ENCODE results near the gene GCK. TPM values are rescaled to one million over a fixed set of nuclear protein-coding genes. Genes with fewer than 3 reads are reported as not detected.

GCK gene
- total and polyA plus RNA-seq, 2 experiments from 2014 or later: 1.7 to 2.5 TPM

DNA sequence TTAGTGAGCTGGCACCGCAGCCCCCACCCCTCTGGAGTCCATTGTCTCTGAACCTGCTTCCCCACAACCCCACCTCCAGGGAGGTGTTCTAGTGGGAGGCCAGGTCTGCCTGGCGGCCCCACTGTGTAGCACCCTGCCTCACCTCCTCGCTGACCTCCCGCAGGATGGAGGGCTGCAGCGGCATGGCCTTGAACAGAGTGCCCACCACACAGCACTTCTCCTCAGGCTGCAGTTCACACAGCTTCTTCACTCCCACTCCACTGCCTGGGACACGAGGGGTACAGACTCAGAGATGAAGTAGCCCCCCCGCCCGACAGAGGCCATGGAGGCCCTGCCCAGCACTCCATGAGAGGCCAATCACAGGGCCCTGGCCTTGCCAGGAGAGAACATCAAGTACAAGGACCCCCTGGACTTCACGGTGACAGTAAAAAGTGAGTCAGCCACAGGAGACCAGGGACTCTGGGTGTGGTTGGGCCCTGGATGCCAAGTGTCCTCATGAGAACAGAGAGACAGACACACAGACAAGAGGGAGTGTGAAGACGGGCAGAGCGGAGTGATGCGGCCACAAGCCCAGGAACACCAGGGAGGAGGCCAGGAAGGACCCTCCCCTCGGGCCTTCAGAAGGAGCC lies 71.3 kb downstream of the GCK start:
- DNase-seq (ENCODE audit: low spot score): no peak
- H3K9me3 ChIP-seq (ENCODE audit: low read depth): no peaks in the 10 kb centered on the region
- H3K4me2 ChIP-seq: no peak overlapping the region
- H3K9me2 ChIP-seq (replicated peaks; ENCODE audit: insufficient read depth): no peaks in the 10 kb centered on the region
- no peaks in the 10 kb centered on the region for H4K20me1 ChIP-seq (ENCODE audit: insufficient read depth, poor library complexity, severe bottlenecking)
- peaks cover 33% of the 10 kb centered on the region for H3K79me2 ChIP-seq
- no peaks in the 10 kb centered on the region for H3K36me3 ChIP-seq (replicated peaks; ENCODE audit: insufficient read depth, low read depth)
- no peaks in the 10 kb centered on the region for H3K27me3 ChIP-seq
- no peak overlapping the region for H2AFZ ChIP-seq
- H3K27ac ChIP-seq: no peak overlapping the region
- TF ChIP-seq EZH2phosphoT487 (IDR thresholded peaks at IDR 0.05; ENCODE audit: low read depth, severe bottlenecking, unreplicated experiment) (no peak), EZH2 (IDR thresholded peaks at IDR 0.05; ENCODE audit: borderline replicate concordance) (no peak)
- TF ChIP-seq, protein P1, sequence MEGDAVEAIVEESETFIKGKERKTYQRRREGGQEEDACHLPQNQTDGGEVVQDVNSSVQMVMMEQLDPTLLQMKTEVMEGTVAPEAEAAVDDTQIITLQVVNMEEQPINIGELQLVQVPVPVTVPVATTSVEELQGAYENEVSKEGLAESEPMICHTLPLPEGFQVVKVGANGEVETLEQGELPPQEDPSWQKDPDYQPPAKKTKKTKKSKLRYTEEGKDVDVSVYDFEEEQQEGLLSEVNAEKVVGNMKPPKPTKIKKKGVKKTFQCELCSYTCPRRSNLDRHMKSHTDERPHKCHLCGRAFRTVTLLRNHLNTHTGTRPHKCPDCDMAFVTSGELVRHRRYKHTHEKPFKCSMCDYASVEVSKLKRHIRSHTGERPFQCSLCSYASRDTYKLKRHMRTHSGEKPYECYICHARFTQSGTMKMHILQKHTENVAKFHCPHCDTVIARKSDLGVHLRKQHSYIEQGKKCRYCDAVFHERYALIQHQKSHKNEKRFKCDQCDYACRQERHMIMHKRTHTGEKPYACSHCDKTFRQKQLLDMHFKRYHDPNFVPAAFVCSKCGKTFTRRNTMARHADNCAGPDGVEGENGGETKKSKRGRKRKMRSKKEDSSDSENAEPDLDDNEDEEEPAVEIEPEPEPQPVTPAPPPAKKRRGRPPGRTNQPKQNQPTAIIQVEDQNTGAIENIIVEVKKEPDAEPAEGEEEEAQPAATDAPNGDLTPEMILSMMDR (IDR thresholded peaks at IDR 0.05; ENCODE audit: poor library complexity): no peak
- H3K4me3 ChIP-seq: no peak overlapping the region
- WGBS (ENCODE audit: low lambda C conversion rate, missing lambda C conversion rate): 91% methylated on average over 13 of the region's 13 CpGs
- peaks cover 10% of the 10 kb centered on the region for H3K4me1 ChIP-seq (ENCODE audit: insufficient read depth)

DNA sequence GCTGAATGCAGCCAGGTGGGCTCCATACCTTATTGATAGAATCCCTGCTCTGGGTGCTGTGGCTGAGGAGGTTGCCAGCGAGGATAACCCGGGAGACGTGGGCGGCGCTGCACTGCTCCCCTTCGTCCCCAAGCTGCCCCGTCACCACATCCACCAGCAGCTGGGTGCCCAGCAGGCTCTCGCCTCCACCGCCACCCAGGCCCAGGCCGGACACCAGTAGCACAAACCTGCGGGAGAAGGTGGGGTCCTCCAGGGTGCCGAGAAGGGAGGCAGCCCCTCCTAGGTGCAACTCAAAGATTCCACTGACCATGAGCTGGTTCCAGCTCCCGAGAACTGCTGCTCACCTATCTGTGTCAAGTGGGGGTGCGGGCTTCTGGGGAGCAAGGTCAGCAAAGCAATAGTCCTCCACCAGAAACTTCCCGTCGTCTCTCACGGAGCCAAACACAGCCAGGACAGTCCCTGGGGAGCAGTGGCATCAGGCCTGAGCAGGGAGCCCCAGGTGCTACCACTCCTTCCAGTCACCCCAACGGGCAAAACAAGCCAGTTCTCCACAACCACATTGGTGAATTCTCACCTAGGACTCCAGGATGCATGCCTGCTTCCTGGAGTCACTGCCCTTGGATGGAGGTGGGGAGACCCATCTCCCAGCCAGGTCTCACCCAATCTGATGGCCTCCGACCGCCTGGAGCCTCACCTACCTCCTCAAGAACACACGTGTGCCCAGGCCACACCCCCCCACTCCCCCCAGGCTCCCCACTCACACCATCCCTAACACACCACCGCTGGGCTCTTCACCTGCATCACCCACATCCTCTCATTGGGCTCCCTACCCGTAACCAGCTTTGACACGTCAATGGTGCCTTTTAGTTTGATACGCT lies 72.2 kb downstream of the GCK start:
- Histone ChIP-seq H3K79me2 (peaks cover 25% of the 10 kb centered on the region), H3K4me2 (no peak overlapping the region), H3K9me2 (replicated peaks; ENCODE audit: insufficient read depth) (no peaks in the 10 kb centered on the region), H3K27ac (no peak overlapping the region), H2AFZ (no peak overlapping the region), H3K4me3 (no peak overlapping the region), H3K27me3 (no peaks in the 10 kb centered on the region), H3K36me3 (replicated peaks; ENCODE audit: insufficient read depth, low read depth) (no peaks in the 10 kb centered on the region), H4K20me1 (ENCODE audit: insufficient read depth, poor library complexity, severe bottlenecking) (no peaks in the 10 kb centered on the region), H3K9me3 (ENCODE audit: low read depth) (no peaks in the 10 kb centered on the region), H3K4me1 (ENCODE audit: insufficient read depth) (peaks cover 2% of the 10 kb centered on the region)
- no peak for DNase-seq (ENCODE audit: low spot score)
- TF ChIP-seq, protein P1 (IDR thresholded peaks at IDR 0.05; ENCODE audit: poor library complexity): no peak
- TF ChIP-seq EZH2phosphoT487 (IDR thresholded peaks at IDR 0.05; ENCODE audit: low read depth, severe bottlenecking, unreplicated experiment): no peak
- TF ChIP-seq EZH2 (IDR thresholded peaks at IDR 0.05; ENCODE audit: borderline replicate concordance): no peak
- WGBS (ENCODE audit: low lambda C conversion rate, missing lambda C conversion rate): 95% methylated on average over 25 of the region's 25 CpGs

DNA sequence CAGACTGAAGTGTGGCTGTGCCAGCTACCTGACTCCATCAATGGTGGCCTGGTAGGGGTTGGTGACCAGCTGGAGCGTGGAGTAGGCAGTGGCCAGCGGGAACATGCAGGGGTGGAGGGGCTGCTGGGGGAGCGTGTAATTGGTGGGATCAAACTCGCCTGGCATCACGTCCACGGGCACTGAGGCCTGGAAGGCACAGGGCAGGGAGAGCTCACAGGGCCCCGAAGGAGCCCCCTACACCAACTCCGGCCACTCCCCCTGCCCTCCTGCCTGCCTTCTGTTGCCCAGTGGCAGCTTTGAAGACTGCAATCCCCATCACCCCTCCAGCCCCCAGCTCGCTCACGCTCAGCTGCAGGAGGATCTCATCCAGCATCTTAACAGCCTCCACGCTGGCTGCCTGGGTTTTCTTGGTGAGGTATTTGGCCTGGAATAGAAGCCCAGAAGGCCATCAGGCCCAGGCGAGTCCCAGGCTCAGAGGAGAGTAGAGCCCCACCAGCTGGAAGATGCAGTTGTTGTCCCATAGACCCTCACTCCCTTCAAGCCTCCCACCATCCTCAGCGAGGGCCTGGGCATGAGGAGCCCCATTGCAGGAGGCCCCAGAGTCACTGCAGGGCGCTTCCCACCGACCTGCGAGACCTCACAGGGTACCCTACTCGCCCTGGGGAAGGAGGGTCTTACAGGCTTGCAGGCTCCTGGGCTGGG lies 73.0 kb downstream of the GCK start:
- TF ChIP-seq EZH2 (IDR thresholded peaks at IDR 0.05; ENCODE audit: borderline replicate concordance): no peak
- no peak for TF ChIP-seq EZH2phosphoT487 (IDR thresholded peaks at IDR 0.05; ENCODE audit: low read depth, severe bottlenecking, unreplicated experiment)
- TF ChIP-seq, protein P1 (IDR thresholded peaks at IDR 0.05; ENCODE audit: poor library complexity): no peak
- no peaks in the 10 kb centered on the region for H3K36me3 ChIP-seq (replicated peaks; ENCODE audit: insufficient read depth, low read depth)
- H3K4me1 ChIP-seq (ENCODE audit: insufficient read depth): no peaks in the 10 kb centered on the region
- H3K27me3 ChIP-seq: no peaks in the 10 kb centered on the region
- WGBS (ENCODE audit: low lambda C conversion rate, missing lambda C conversion rate): 89% methylated on average over 16 of the region's 17 CpGs
- H3K9me2 ChIP-seq (replicated peaks; ENCODE audit: insufficient read depth): no peaks in the 10 kb centered on the region
- H4K20me1 ChIP-seq (ENCODE audit: insufficient read depth, poor library complexity, severe bottlenecking): no peaks in the 10 kb centered on the region
- H3K9me3 ChIP-seq (ENCODE audit: low read depth): no peaks in the 10 kb centered on the region
- no peak overlapping the region for H3K4me3 ChIP-seq
- H2AFZ ChIP-seq: no peak overlapping the region
- peaks cover 17% of the 10 kb centered on the region for H3K79me2 ChIP-seq
- DNase-seq (ENCODE audit: low spot score): no peak
- no peak overlapping the region for H3K27ac ChIP-seq
- H3K4me2 ChIP-seq: no peak overlapping the region
